Gastroesophageal sphincter (tissue), 4 donors: Measurements from ENCODE around the gene CRYGA. TPM values are rescaled to one million over a fixed set of nuclear protein-coding genes. Genes with fewer than 3 reads are reported as not detected.
"Not testable (repeated sequence)": the region's sequence is repeated elsewhere in the genome, so short reads cannot be mapped to it uniquely, and the experiment has no call there.

Experiments
- ATAC-seq: fragments of 150-250 bp; one replicate; pipeline ENCODE4 v1.9.1; 2016; ENCODE audit warnings: mild to moderate bottlenecking, moderate library complexity
- H3K27ac ChIP-seq, 4 donors: fragments of 200-600 bp; sonication (generic) in 3 of 4; 1 replicate in 3 of 4; 2 replicates in 1 of 4; pipeline ENCODE4 v1.5.1; 2016 to 2019
- H3K27me3 ChIP-seq: fragments of 200-600 bp; sonication (generic); one replicate; pipeline ENCODE4 v1.5.1; 2019
- H3K36me3 ChIP-seq, 2 donors: fragments of 200-600 bp; sonication (generic); one replicate each; pipeline ENCODE4 v1.5.1; 2019; ENCODE audit warnings: control low read depth in 1 of 2
- H3K4me1 ChIP-seq, 3 donors: fragments of 200-600 bp; sonication (generic); 1 replicate in 2 of 3; 2 replicates in 1 of 3; pipeline ENCODE4 v1.5.1; 2016 to 2019; ENCODE audit warnings: control low read depth in 2 of 3
- H3K4me3 ChIP-seq, 2 donors: fragments of 200-600 bp; sonication (generic); one replicate each; pipeline ENCODE4 v1.5.1; 2019; ENCODE audit warnings: mild to moderate bottlenecking in 1 of 2, moderate library complexity in 1 of 2
- H3K9me3 ChIP-seq, 3 donors: fragments of 200-600 bp; sonication (generic); one replicate each; pipeline ENCODE4 v1.5.1; 2017 to 2019; ENCODE audit warnings: control low read depth in 2 of 3
- CTCF ChIP-seq, 4 experiments: fragments of 200-600 bp in 2 of 4; fragments of 450-650 bp in 2 of 4; sonication (generic) in 1 of 4; IDR thresholded peaks; one replicate each; pipeline ENCODE4 v1.5.1; 2017 to 2019; ENCODE audit warnings: antibody characterized with exemption in 4 of 4, mild to moderate bottlenecking in 2 of 4, moderate library complexity in 2 of 4
- EP300 ChIP-seq: sonication (generic); formaldehyde crosslinking; IDR thresholded peaks from one replicate; pipeline ENCODE4 v1.6.1; 2017; ENCODE audit warnings: antibody characterized with exemption, mild to moderate bottlenecking
- POLR2A ChIP-seq, 2 donors: fragments of 450-650 bp; IDR thresholded peaks; one replicate each; pipeline ENCODE4 v1.6.1; 2017; ENCODE audit warnings: antibody characterized with exemption in 2 of 2, mild to moderate bottlenecking in 2 of 2, moderate library complexity in 1 of 2
- POLR2AphosphoS5 ChIP-seq: sonication (generic); formaldehyde crosslinking; IDR thresholded peaks from one replicate; pipeline ENCODE4 v1.6.1; 2017; ENCODE audit warnings: antibody characterized with exemption
- WGBS, 2 donors: methylation state at CpG; one replicate each; pipeline ENCODE4 v1.1.5; 2018; ENCODE audit warnings: low coverage in 1 of 2; 5-methylcytosine and 5-hydroxymethylcytosine counted together
- total RNA-seq, 4 donors: library from RNA; depleted of rRNA; stranded (reverse); fragments of >200 nt; gene quantifications; one replicate each; pipeline ENCODE4 v1.1.0, GENCODE V29; 2016

CRYGA gene
- total RNA-seq, 4 donors from 2014 or later: not detected

- TF ChIP-seq EP300: no peak
- TF ChIP-seq POLR2AphosphoS5: no peak
- no peak for TF ChIP-seq CTCF (IDR thresholded peaks at IDR 0.05)
- no peak overlapping the region for H3K4me3 ChIP-seq
- H3K4me1 ChIP-seq: peaks cover 0 to under 1% (median 0%) of the 10 kb centered on the region in 3 donors
- no peaks in the 10 kb centered on the region for H3K9me3 ChIP-seq
- peaks cover 17% of the 10 kb centered on the region for H3K27me3 ChIP-seq
- H3K27ac ChIP-seq: no peak overlapping the region
- H3K36me3 ChIP-seq: no peaks in the 10 kb centered on the region
- ATAC-seq: no peak
- 80 to 93% methylated on average over 2 to 3 of the region's 3 CpGs for WGBS, 2 donors
Measured at GRCh38 chr2:208118918-208119317, 44.5 kb downstream of the CRYGA start.

- H3K27ac ChIP-seq, H3K9me3 ChIP-seq, H3K4me3 ChIP-seq, H3K4me1 ChIP-seq, H3K36me3 ChIP-seq, ATAC-seq: not testable (repeated sequence)
- H3K27me3 ChIP-seq: peaks cover 20% of the 10 kb centered on the region
- 89 to 93% methylated on average over 6 to 10 of the region's 11 CpGs for WGBS, 2 donors
Measured at GRCh38 chr2:208117390-208117789, 46.0 kb downstream of the CRYGA start.

GRCh38 chr2:208112969-208113368, 50.4 kb downstream of the CRYGA start:
- Histone ChIP-seq H3K9me3 (no peaks in the 10 kb centered on the region), H3K36me3 (no peaks in the 10 kb centered on the region), H3K4me3 (no peak overlapping the region), H3K27me3 (peaks cover 43% of the 10 kb centered on the region), H3K4me1 (no peaks in the 10 kb centered on the region), H3K27ac (no peak overlapping the region)
- no peak for ATAC-seq
- TF ChIP-seq POLR2AphosphoS5 (no peak), CTCF (IDR thresholded peaks at IDR 0.05) (no peak), POLR2A (IDR thresholded peaks at IDR 0.05) (no peak), EP300 (no peak)
- 57 to 72% methylated on average over 4 to 7 of the region's 7 CpGs for WGBS, 2 donors

GRCh38 chr2:208112273-208112745, 51.1 kb downstream of the CRYGA start:
- ATAC-seq, H3K9me3 ChIP-seq, H3K4me1 ChIP-seq, H3K27ac ChIP-seq, H3K4me3 ChIP-seq, H3K36me3 ChIP-seq: not testable (repeated sequence)
- 0 to 24% methylated on average over 2 to 11 of the region's 36 CpGs for WGBS, 2 donors
- H3K27me3 ChIP-seq: peaks cover 43% of the 10 kb centered on the region

Other genes with a start within 250 kb of the CRYGA start
- 10 to 100 TPM; 21.4 to 35.5 (median 29.7) TPM for gene PLEKHM3, start 138.1 kb downstream of the CRYGA start, total RNA-seq
- gene CRYGD, start 39.1 kb downstream of the CRYGA start, total RNA-seq: not detected
- gene CRYGC, start 33.8 kb downstream of the CRYGA start, total RNA-seq: not detected
- gene CRYGB, start 17.4 kb downstream of the CRYGA start, total RNA-seq: not detected
- not detected for gene C2orf80, start 26.4 kb upstream of the CRYGA start, total RNA-seq
- 10 to 100 TPM; 21.3 to 65.1 (median 31.7) TPM for gene IDH1, start 91.5 kb upstream of the CRYGA start, total RNA-seq
- gene PIKFYVE, start 102.7 kb upstream of the CRYGA start, total RNA-seq: 10 to 100 TPM; 24.5 to 32.6 (median 27.2) TPM
- gene PTH2R, start 243.2 kb upstream of the CRYGA start, total RNA-seq: under 1 TPM in 1 of 4 donors, not detected in 3; 0.62 TPM